Fibroblast of lung (primary cell): ENCODE data around the gene ZNF763. TPM values are rescaled to one million over a fixed set of nuclear protein-coding genes. Genes with fewer than 3 reads are reported as not detected.
A peak's percentile ranks its signal among the peaks of the same experiment; 100 is the strongest.
"Not testable (repeated sequence)": the region's sequence is repeated elsewhere in the genome, so short reads cannot be mapped to it uniquely, and the experiment has no call there.

Experiments
- DNase-seq, 2 donors: peaks; one replicate each; pipeline versions ENCODE4 v3.0.0 to v3.0.0-alpha.2; 2010; ENCODE audit warnings: low read depth in 2 of 2
- H2AFZ ChIP-seq: 2 replicates; pipeline ENCODE4 v1.5.1; 2012; ENCODE audit warnings: low read length, control low read depth, inconsistent platforms
- H3K27ac ChIP-seq: 2 replicates; pipeline ENCODE4 v1.5.1; 2011; ENCODE audit warnings: low read length, control low read depth; ENCODE audit not compliant: insufficient read depth
- H3K27me3 ChIP-seq: 2 replicates; pipeline ENCODE4 v1.5.1; 2011; ENCODE audit warnings: mild to moderate bottlenecking, low read length; ENCODE audit not compliant: control insufficient read depth, insufficient read depth
- H3K36me3 ChIP-seq: 2 replicates; pipeline ENCODE4 v1.5.1; 2011; ENCODE audit warnings: low read length; ENCODE audit not compliant: control insufficient read depth, insufficient read depth
- H3K4me1 ChIP-seq: 2 replicates; pipeline ENCODE4 v1.5.1; 2011; ENCODE audit warnings: low read length; ENCODE audit not compliant: control insufficient read depth, insufficient read depth; ENCODE audit errors: extremely low read depth
- H3K4me2 ChIP-seq: 2 replicates; pipeline ENCODE4 v1.5.1; 2011; ENCODE audit warnings: low read length, control low read depth; ENCODE audit not compliant: insufficient read depth; ENCODE audit errors: extremely low read depth
- H3K4me3 ChIP-seq, 4 experiments: fragments of 200-600 bp in 1 of 4; sonication (generic) in 1 of 4; replicated peaks in 1 of 4; 2 replicates each; pipeline ENCODE4 v1.5.1; 2011 to 2016; ENCODE audit warnings: low read length in 4 of 4, low read depth in 3 of 4, mild to moderate bottlenecking in 3 of 4, control low read depth in 2 of 4, inconsistent platforms in 1 of 4, mixed read lengths in 1 of 4; ENCODE audit not compliant: insufficient read depth in 1 of 4; ENCODE audit errors: control extremely low read depth in 1 of 4
- H3K79me2 ChIP-seq: 2 replicates; pipeline ENCODE4 v1.5.1; 2012; ENCODE audit warnings: mild to moderate bottlenecking, low read length, inconsistent platforms; ENCODE audit not compliant: control insufficient read depth, insufficient read depth
- H3K9ac ChIP-seq: 2 replicates; pipeline ENCODE4 v1.5.1; 2011; ENCODE audit warnings: mild to moderate bottlenecking, low read length, control low read depth; ENCODE audit not compliant: insufficient read depth
- H3K9me3 ChIP-seq: 2 replicates; pipeline ENCODE4 v1.5.1; 2012; ENCODE audit warnings: low read depth, low read length; ENCODE audit not compliant: control insufficient read depth, insufficient read depth
- H4K20me1 ChIP-seq: 2 replicates; pipeline ENCODE4 v1.5.1; 2011; ENCODE audit warnings: low read length; ENCODE audit not compliant: control insufficient read depth, insufficient read depth; ENCODE audit errors: extremely low read depth
- EZH2 ChIP-seq: IDR thresholded peaks from 2 replicates; pipeline ENCODE4 v1.5.1; 2012; ENCODE audit warnings: low read length, control low read depth, mild to moderate bottlenecking; ENCODE audit errors: missing control alignments
- polyA plus RNA-seq, 2 donors: library from polyadenylated mRNA; depleted of rRNA in 1 of 2; stranded (reverse) in 1 of 2; unstranded in 1 of 2; fragments of >200 nt; gene quantifications; 2 replicates each; pipeline ENCODE4 v1.2.1, GENCODE V29; 2011 to 2012; ENCODE audit warnings: missing spikeins in 1 of 2
- total RNA-seq: library from RNA; depleted of rRNA; stranded (reverse); fragments of >200 nt; gene quantifications from 2 replicates; pipeline ENCODE4 v1.2.1, GENCODE V29; 2014
- TF ChIP-seq, protein P1 (sequence below), 2 donors: IDR thresholded peaks in 1 of 2; conservative IDR thresholded peaks in 1 of 2; 1 replicate in 1 of 2; 2 replicates in 1 of 2; pipeline ENCODE4 v1.5.1; 2011 to 2012; ENCODE audit warnings: low read length in 2 of 2, control low read depth in 1 of 2, inconsistent platforms in 1 of 2, low read depth in 1 of 2, mild to moderate bottlenecking in 1 of 2

Gene ZNF763
- total and polyA plus RNA-seq, 2 donors (not counting 1 experiment from before 2014, with no cell fraction given), result 0.94 to 2.5 TPM

DNA sequence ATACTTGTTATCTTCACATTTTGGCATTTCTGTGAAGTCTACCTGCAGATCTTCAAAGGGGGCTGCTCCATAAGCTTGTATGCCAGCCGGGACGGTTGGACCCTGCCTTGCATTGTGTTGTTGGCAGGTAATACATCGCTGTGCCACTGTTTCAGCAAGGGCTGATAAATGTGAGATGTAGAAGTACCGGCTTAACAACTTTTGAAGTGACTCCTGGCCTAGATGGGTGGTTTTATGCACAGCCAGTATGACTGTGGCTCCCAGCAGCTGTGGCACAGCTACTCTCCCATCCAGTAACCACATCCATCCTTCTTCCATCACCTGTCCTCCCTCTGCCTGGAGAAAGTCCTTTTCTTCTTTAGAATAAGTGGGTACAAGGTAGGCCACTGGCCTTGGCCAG lies 20.2 kb upstream of the ZNF763 start:
- no peak for DNase-seq
- TF ChIP-seq, protein P1, sequence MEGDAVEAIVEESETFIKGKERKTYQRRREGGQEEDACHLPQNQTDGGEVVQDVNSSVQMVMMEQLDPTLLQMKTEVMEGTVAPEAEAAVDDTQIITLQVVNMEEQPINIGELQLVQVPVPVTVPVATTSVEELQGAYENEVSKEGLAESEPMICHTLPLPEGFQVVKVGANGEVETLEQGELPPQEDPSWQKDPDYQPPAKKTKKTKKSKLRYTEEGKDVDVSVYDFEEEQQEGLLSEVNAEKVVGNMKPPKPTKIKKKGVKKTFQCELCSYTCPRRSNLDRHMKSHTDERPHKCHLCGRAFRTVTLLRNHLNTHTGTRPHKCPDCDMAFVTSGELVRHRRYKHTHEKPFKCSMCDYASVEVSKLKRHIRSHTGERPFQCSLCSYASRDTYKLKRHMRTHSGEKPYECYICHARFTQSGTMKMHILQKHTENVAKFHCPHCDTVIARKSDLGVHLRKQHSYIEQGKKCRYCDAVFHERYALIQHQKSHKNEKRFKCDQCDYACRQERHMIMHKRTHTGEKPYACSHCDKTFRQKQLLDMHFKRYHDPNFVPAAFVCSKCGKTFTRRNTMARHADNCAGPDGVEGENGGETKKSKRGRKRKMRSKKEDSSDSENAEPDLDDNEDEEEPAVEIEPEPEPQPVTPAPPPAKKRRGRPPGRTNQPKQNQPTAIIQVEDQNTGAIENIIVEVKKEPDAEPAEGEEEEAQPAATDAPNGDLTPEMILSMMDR (conservative IDR thresholded peaks at IDR 0.05 in 1 of 2, IDR thresholded peaks at IDR 0.05 in 1 of 2; ENCODE audit: low read depth in 1 of 2, low read length in 2 of 2), result no peak
- TF ChIP-seq EZH2, result no peak
- H3K4me2 ChIP-seq, result no peak overlapping the region
- no peaks in the 10 kb centered on the region for H3K27me3 ChIP-seq
- peaks cover 5% of the 10 kb centered on the region for H3K36me3 ChIP-seq
- H3K4me3 ChIP-seq, result no peak overlapping the region
- H3K27ac ChIP-seq, result no peak overlapping the region
- H3K9ac ChIP-seq, result no peak overlapping the region
- no peaks in the 10 kb centered on the region for H3K79me2 ChIP-seq
- H4K20me1 ChIP-seq, result no peaks in the 10 kb centered on the region
- H3K4me1 ChIP-seq, result no peaks in the 10 kb centered on the region
- peaks cover 9% of the 10 kb centered on the region for H3K9me3 ChIP-seq
- H2AFZ ChIP-seq, result no peak overlapping the region

DNA sequence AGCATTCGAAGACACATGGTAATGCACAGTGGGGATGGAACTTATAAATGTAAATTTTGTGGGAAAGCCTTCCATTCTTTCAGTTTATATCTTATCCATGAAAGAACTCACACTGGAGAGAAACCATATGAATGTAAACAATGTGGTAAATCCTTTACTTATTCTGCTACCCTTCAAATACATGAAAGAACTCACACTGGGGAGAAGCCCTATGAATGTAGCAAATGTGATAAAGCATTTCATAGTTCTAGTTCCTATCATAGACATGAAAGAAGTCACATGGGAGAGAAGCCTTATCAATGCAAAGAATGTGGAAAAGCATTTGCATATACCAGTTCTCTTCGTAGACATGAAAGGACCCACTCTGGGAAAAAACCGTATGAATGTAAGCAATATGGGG lies 16.2 kb upstream of the ZNF763 start:
- Histone ChIP-seq H3K4me2 (no peak overlapping the region), H3K4me3 (no peak overlapping the region), H3K79me2 (no peaks in the 10 kb centered on the region), H3K4me1 (no peaks in the 10 kb centered on the region), H4K20me1 (no peaks in the 10 kb centered on the region), H3K36me3 (peaks cover 5% of the 10 kb centered on the region), H2AFZ (no peak overlapping the region), H3K27ac (no peak overlapping the region), H3K9ac (no peak overlapping the region), H3K9me3 (peaks cover 20% of the 10 kb centered on the region), H3K27me3 (no peaks in the 10 kb centered on the region)
- no peak for TF ChIP-seq EZH2
- TF ChIP-seq, protein P1 (conservative IDR thresholded peaks at IDR 0.05 in 1 of 2, IDR thresholded peaks at IDR 0.05 in 1 of 2; ENCODE audit: low read depth in 1 of 2, low read length in 2 of 2), result no peak
- no peak for DNase-seq

DNA sequence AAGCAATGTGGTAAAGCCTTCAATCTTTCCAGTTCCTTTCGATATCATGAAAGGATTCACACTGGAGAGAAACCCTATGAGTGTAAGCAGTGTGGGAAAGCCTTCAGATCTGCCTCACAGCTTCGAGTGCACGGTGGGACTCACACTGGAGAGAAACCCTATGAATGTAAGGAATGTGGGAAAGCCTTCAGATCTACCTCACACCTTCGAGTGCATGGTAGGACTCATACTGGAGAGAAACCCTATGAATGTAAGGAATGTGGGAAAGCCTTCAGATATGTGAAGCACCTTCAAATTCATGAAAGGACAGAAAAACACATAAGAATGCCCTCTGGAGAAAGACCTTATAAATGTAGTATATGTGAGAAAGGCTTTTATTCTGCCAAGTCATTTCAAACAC lies 15.6 kb upstream of the ZNF763 start:
- no peak overlapping the region for H3K27ac ChIP-seq
- H3K79me2 ChIP-seq, result no peaks in the 10 kb centered on the region
- no peak overlapping the region for H2AFZ ChIP-seq
- no peaks in the 10 kb centered on the region for H3K4me1 ChIP-seq
- no peak overlapping the region for H3K4me2 ChIP-seq
- H4K20me1 ChIP-seq, result no peaks in the 10 kb centered on the region
- peaks cover 5% of the 10 kb centered on the region for H3K36me3 ChIP-seq
- H3K9me3 ChIP-seq, result peaks cover 20% of the 10 kb centered on the region
- no peak overlapping the region for H3K4me3 ChIP-seq
- no peak for TF ChIP-seq EZH2
- TF ChIP-seq, protein P1 (conservative IDR thresholded peaks at IDR 0.05 in 1 of 2, IDR thresholded peaks at IDR 0.05 in 1 of 2; ENCODE audit: low read depth in 1 of 2, low read length in 2 of 2), result no peak
- no peaks in the 10 kb centered on the region for H3K27me3 ChIP-seq
- DNase-seq, result peak in 1 of 2 donors; percentile 31
- H3K9ac ChIP-seq, result no peak overlapping the region

DNA sequence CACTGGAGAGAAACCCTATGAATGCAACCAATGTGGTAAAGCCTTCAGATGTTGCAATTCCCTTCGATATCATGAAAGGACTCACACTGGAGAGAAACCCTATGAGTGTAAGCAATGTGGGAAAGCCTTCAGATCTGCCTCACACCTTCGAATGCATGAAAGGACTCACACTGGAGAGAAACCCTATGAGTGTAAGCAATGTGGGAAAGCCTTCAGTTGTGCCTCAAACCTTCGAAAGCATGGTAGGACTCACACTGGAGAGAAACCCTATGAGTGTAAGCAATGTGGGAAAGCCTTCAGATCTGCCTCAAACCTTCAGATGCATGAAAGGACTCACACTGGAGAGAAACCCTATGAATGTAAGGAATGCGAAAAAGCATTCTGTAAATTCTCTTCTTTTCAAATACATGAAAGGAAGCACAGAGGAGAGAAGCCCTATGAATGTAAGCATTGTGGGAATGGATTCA lies 15.2 kb upstream of the ZNF763 start:
- H3K9ac ChIP-seq, H4K20me1 ChIP-seq, H3K27me3 ChIP-seq, DNase-seq, H2AFZ ChIP-seq, H3K4me3 ChIP-seq, H3K4me1 ChIP-seq, H3K79me2 ChIP-seq, H3K36me3 ChIP-seq, H3K4me2 ChIP-seq, H3K27ac ChIP-seq: not testable (repeated sequence)
- peaks cover 20% of the 10 kb centered on the region for H3K9me3 ChIP-seq
